IMR-90 (cell line): ENCODE measurements around the gene C1orf87.

Experiments used
- MAFK ChIP-seq: IDR thresholded peaks from 2 replicates; pipeline ENCODE4 v1.6.1; 2012; ENCODE audit warnings: low read depth, low read length, improper control_type of control experiment
- NFE2L2 ChIP-seq: fragments of 150-350 bp; IDR thresholded peaks from 2 replicates; pipeline ENCODE4 v1.6.1; 2016; ENCODE audit warnings: low read depth, mild to moderate bottlenecking, low read length
- POLR2A ChIP-seq: IDR thresholded peaks from 2 replicates; pipeline ENCODE4 v1.6.1; 2012; ENCODE audit warnings: mild to moderate bottlenecking, low read depth, low read length
- RAD21 ChIP-seq: IDR thresholded peaks from 2 replicates; pipeline ENCODE4 v1.6.1; 2012; ENCODE audit warnings: low read length, improper control_type of control experiment
- RCOR1 ChIP-seq: IDR thresholded peaks from 2 replicates; pipeline ENCODE4 v1.6.1; 2012; ENCODE audit warnings: mild to moderate bottlenecking, low read length, improper control_type of control experiment; ENCODE audit not compliant: insufficient replicate concordance
- RFX5 ChIP-seq: IDR thresholded peaks from 2 replicates; pipeline ENCODE4 v1.8.0; 2012; ENCODE audit warnings: low read depth, mild to moderate bottlenecking, low read length, moderate library complexity
- SMC3 ChIP-seq: fragments of 150-350 bp; IDR thresholded peaks from 2 replicates; pipeline ENCODE4 v1.6.1; 2016; ENCODE audit warnings: low read depth, mild to moderate bottlenecking, antibody characterized with exemption, low read length, moderate library complexity
- TF ChIP-seq, protein P1 (sequence below): conservative IDR thresholded peaks from 2 replicates; pipeline ENCODE4 v1.5.1; 2012; ENCODE audit warnings: mild to moderate bottlenecking, low read depth, low read length, improper control_type of control experiment
- TF ChIP-seq, protein P2 (sequence below): fragments of 150-350 bp; IDR thresholded peaks from 2 replicates; pipeline ENCODE4 v1.6.1; 2017; ENCODE audit warnings: mild to moderate bottlenecking, antibody characterized with exemption, low read length, low read depth

- TF ChIP-seq, protein P1, sequence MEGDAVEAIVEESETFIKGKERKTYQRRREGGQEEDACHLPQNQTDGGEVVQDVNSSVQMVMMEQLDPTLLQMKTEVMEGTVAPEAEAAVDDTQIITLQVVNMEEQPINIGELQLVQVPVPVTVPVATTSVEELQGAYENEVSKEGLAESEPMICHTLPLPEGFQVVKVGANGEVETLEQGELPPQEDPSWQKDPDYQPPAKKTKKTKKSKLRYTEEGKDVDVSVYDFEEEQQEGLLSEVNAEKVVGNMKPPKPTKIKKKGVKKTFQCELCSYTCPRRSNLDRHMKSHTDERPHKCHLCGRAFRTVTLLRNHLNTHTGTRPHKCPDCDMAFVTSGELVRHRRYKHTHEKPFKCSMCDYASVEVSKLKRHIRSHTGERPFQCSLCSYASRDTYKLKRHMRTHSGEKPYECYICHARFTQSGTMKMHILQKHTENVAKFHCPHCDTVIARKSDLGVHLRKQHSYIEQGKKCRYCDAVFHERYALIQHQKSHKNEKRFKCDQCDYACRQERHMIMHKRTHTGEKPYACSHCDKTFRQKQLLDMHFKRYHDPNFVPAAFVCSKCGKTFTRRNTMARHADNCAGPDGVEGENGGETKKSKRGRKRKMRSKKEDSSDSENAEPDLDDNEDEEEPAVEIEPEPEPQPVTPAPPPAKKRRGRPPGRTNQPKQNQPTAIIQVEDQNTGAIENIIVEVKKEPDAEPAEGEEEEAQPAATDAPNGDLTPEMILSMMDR = no peak
- TF ChIP-seq MAFK (no peak), SMC3 (no peak), POLR2A (no peak), RAD21 (no peak), RFX5 (no peak), RCOR1 (no peak), NFE2L2 (no peak)
- TF ChIP-seq, protein P2, sequence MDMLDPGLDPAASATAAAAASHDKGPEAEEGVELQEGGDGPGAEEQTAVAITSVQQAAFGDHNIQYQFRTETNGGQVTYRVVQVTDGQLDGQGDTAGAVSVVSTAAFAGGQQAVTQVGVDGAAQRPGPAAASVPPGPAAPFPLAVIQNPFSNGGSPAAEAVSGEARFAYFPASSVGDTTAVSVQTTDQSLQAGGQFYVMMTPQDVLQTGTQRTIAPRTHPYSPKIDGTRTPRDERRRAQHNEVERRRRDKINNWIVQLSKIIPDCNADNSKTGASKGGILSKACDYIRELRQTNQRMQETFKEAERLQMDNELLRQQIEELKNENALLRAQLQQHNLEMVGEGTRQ = no peak
Observed at GRCh38 chr1:59978026-59978425, 95.5 kb downstream of the C1orf87 start.
